ENCODE measurements around the gene PHB1. TPM values are rescaled to one million over a fixed set of nuclear protein-coding genes. Genes with fewer than 3 reads are reported as not detected.

PHB1 gene
- 100 to 1,000 TPM; 122 to 241 (median 136) TPM for polyA plus RNA-seq (ENCODE audit: low read depth in 6 of 6)

- Mint-ChIP-seq H3K4me1 (peaks cover 15 to 28% (median 19%) of the 10 kb centered on the region in 3 donors), H3K27ac (peak within 1 kb of the TSS; percentile 76 to 96 (median 92)), H3K4me3 (peak within 1 kb of the TSS; percentile 89 to 99 (median 96)), H3K27me3 (no peaks in the 10 kb centered on the region), H3K36me3 (peaks cover 19 to 20% of the 10 kb centered on the region in 2 donors), H3K9me3 (no peaks in the 10 kb centered on the region)
- ATAC-seq (ENCODE audit: low read depth in 2 of 2) (peak; percentile 96 to 98), DNase-seq (peak; percentile 89)
Observed at GRCh38 chr17:49414622-49415350, at the start of gene PHB1. Gene PHB1, minus strand, starts transcription at chr17:49414882. Its CDS starts 1,618 bp downstream, at chr17:49413264.

DNA sequence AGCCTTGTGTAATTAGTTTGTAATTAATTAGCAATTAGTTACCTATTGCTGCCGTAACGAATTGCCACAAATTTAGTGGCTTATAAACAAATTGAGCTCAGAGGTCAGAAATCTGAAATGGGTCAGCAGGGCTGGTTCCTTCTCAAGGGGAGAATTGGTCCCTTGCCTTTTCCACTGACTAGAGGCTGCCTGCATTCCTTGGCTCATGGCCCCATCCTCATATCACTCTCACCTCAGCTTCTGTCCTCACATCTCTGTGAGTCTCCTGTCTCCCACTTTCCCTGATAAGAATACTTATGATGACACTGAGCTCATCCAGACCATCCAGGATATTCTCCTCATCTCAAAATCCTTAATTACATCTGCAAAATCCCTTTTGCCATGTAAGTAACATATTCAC lies 49.4 kb upstream of the PHB1 start:
- peaks cover 57 to 88% (median 86%) of the 10 kb centered on the region in 3 donors for H3K27me3 Mint-ChIP-seq
- H3K4me3 Mint-ChIP-seq = no peak overlapping the region
- peaks cover 12 to 24% of the 10 kb centered on the region in 2 donors for H3K36me3 Mint-ChIP-seq
- ATAC-seq (ENCODE audit: low read depth in 2 of 2) = no peak
- DNase-seq = no peak
- no peak overlapping the region for H3K27ac Mint-ChIP-seq
- H3K4me1 Mint-ChIP-seq = no peaks in the 10 kb centered on the region
- H3K9me3 Mint-ChIP-seq = peaks cover 6 to 15% (median 9%) of the 10 kb centered on the region in 7 donors

DNA sequence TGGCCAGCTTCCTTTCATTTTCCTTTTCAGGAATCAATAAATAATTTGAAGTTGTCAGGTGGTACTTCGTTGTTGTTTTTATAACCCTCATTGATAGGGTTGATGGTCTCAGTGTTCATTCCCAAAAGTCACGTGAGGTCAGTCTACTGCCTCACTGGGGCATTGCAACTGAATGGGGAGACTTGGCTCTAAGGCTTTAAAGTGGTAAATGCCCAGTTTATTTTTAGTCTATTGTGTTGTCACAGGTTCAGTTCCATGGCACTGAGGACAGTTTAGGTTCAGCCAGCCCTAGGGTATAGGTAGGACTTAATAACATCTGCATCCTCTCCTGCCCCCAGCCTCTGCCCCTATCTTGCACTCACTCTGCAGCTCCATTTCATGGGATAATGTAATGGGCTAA lies 46.9 kb upstream of the PHB1 start:
- no peak overlapping the region for H3K27ac Mint-ChIP-seq
- ATAC-seq (ENCODE audit: low read depth in 2 of 2) (no peak), DNase-seq (no peak)
- H3K9me3 Mint-ChIP-seq = peaks cover 6 to 15% (median 9%) of the 10 kb centered on the region in 7 donors
- H3K4me1 Mint-ChIP-seq = no peaks in the 10 kb centered on the region
- H3K36me3 Mint-ChIP-seq = peaks cover 12 to 24% of the 10 kb centered on the region in 2 donors
- peaks cover 58 to 83% (median 83%) of the 10 kb centered on the region in 3 donors for H3K27me3 Mint-ChIP-seq
- no peak overlapping the region for H3K4me3 Mint-ChIP-seq

DNA sequence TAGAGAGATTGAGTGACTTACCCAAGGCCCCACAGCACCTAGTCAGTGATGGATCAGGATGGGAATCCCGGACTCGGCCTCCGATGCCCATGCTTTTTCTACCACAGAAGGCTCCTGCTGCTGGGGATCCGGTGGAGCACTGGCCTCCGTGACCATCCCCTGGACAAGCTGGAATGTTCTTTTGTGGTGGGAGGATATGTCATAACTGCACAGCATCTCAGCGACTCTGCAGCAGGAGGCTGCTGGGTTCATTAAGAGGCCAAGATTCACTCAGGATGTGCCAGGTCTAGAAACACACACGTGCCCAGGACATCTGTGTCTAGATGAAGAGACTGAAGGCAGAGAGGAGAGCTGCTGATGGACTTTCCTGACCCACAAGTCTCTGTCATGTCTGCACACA lies 45.7 kb upstream of the PHB1 start:
- no peak for DNase-seq
- Mint-ChIP-seq H3K4me1 (no peaks in the 10 kb centered on the region), H3K27me3 (peaks cover 61 to 83% (median 83%) of the 10 kb centered on the region in 3 donors), H3K9me3 (peaks cover 6 to 15% (median 9%) of the 10 kb centered on the region in 7 donors), H3K27ac (no peak overlapping the region), H3K4me3 (no peak overlapping the region), H3K36me3 (peaks cover 12 to 24% of the 10 kb centered on the region in 2 donors)
- ATAC-seq (ENCODE audit: low read depth in 2 of 2) = no peak

DNA sequence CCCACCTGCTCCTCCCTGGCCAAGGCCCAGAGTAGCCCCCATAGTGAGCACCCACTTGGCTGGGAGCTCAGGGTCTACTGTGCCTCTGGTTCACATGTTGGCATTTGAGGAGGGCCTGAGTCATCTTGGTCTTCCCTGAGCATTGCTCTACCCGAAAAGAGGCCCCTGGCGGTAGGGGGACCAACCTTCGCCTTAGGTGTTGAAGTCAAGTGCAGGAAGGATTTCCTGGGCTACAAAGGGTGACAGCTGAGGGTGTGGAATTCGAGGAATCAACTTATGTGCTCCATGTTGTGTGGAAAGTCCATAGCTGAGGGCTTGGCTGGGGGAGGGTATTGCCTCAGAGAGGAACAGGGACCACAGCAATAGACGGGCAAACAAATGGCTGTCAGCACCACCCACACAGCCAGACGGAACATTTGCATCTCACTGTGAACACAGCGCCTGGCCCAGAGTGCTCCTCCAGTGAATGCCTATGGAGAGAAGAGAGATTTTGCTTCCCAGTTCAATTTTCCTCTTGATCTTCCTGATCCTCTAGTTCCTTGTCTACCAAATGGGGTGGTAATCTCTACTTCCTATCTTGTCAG lies 44.8 kb upstream of the PHB1 start:
- DNase-seq = no peak
- Mint-ChIP-seq H3K27ac (no peak overlapping the region), H3K36me3 (peaks cover 12 to 16% of the 10 kb centered on the region in 2 donors), H3K4me3 (no peak overlapping the region), H3K9me3 (peaks cover 6 to 15% (median 9%) of the 10 kb centered on the region in 7 donors), H3K27me3 (peaks cover 66 to 83% (median 82%) of the 10 kb centered on the region in 3 donors), H3K4me1 (no peaks in the 10 kb centered on the region)
- ATAC-seq (ENCODE audit: low read depth in 2 of 2) = no peak

DNA sequence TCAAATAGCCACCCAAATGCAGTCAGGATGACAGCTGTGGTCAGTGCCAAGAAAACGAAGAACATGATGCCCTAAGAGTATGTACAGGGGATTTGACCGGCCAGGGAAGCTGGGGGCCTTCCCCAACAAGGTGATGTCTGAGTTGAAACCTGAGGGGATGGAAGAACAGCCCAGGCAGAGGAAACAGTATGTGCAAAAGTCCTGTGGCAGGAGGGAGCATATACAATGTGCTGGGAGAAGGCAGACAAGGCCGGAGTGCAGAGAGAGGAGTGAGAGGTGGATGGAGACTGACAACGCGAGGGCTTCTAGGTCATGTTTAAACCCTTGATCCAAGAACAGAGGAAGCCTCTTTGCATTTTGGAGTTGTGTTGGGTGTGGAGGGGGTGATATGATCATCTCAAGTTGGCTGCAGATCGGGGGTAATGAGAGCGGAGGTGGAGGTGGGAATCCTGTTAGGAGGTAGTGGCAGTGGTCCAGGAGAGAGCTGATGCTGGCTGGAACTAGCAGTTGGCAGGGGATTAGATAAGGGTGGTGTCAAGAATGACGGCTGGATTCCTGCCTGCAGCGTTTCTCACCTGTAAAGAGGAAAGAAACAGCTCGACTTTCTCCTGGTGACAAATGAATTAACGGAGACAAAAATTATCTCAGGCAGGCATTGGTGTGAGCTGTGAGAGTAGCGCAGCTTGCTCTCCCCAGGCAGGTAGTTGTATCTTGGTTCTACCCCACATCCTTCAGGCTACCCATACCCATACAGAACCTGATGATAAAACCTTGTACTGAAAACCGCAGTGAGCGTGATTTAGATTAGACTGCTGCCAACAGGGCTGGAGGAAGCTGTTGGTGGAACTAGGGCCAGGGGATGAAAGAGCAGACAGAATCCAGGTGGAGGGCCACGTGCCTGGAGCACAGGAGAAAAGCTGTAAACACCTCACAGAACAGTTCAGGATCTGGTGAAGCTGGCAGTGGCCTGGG lies 43.2 kb upstream of the PHB1 start:
- no peaks in the 10 kb centered on the region for H3K36me3 Mint-ChIP-seq

GRCh38 chr17:49456183-49456965 lies 41.7 kb upstream of the PHB1 start:
- no peaks in the 10 kb centered on the region for H3K4me1 Mint-ChIP-seq
- DNase-seq (no peak), ATAC-seq (ENCODE audit: low read depth in 2 of 2) (no peak)
- H3K4me3 Mint-ChIP-seq = peak overlapping the region in 1 of 8 donors; percentile 31
- no peak overlapping the region for H3K27ac Mint-ChIP-seq
- H3K27me3 Mint-ChIP-seq = peaks cover 55 to 80% (median 70%) of the 10 kb centered on the region in 3 donors
- H3K36me3 Mint-ChIP-seq = no peaks in the 10 kb centered on the region
- no peaks in the 10 kb centered on the region for H3K9me3 Mint-ChIP-seq

More for the DNA sequence above, 43.2 kb upstream of the PHB1 start:
- Mint-ChIP-seq H3K9me3 (no peaks in the 10 kb centered on the region), H3K27ac (peak overlapping the region in 1 of 6 donors; percentile 29), H3K27me3 (peaks cover 59 to 82% (median 74%) of the 10 kb centered on the region in 3 donors), H3K4me3 (no peak overlapping the region), H3K4me1 (no peaks in the 10 kb centered on the region)
- ATAC-seq (ENCODE audit: low read depth in 2 of 2) = no peak
- no peak for DNase-seq

GRCh38 chr17:49455272-49455861 lies 40.7 kb upstream of the PHB1 start:
- Mint-ChIP-seq H3K4me1 (no peaks in the 10 kb centered on the region), H3K27me3 (peaks cover 46 to 74% (median 64%) of the 10 kb centered on the region in 3 donors), H3K36me3 (no peaks in the 10 kb centered on the region), H3K27ac (no peak overlapping the region), H3K4me3 (no peak overlapping the region), H3K9me3 (no peaks in the 10 kb centered on the region)
- no peak for ATAC-seq (ENCODE audit: low read depth in 2 of 2)
- DNase-seq = no peak

DNA sequence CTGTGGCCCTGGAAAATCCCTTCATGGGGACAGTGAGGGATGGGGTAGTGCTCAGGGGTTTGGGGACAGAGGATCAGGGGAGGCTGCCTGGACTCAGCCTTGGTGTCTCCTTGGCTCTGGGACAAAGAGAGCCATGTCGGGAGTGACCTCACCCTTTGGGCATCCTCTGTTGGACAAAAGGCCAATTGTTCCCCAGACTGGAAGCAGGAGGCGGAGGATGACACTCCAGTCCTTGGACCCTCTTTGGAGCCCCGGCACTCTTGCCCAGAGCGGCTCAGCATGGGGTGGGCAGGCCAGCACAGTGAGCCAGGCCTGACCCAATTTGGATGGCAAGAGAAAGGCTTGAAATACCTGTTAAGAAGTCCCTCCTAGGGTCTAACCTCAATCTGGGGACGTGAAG lies 39.4 kb upstream of the PHB1 start:
- ATAC-seq (ENCODE audit: low read depth in 2 of 2) (no peak), DNase-seq (no peak)
- Mint-ChIP-seq H3K27ac (no peak overlapping the region), H3K27me3 (peaks cover 36 to 63% (median 52%) of the 10 kb centered on the region in 3 donors), H3K4me1 (no peaks in the 10 kb centered on the region), H3K36me3 (no peaks in the 10 kb centered on the region), H3K9me3 (no peaks in the 10 kb centered on the region), H3K4me3 (no peak overlapping the region)

GRCh38 chr17:49452661-49453060 lies 38.0 kb upstream of the PHB1 start:
- no peaks in the 10 kb centered on the region for H3K4me1 Mint-ChIP-seq
- H3K9me3 Mint-ChIP-seq = no peaks in the 10 kb centered on the region
- H3K36me3 Mint-ChIP-seq = no peaks in the 10 kb centered on the region
- DNase-seq = no peak
- H3K4me3 Mint-ChIP-seq = no peak overlapping the region
- peaks cover 28 to 55% (median 41%) of the 10 kb centered on the region in 3 donors for H3K27me3 Mint-ChIP-seq
- no peak for ATAC-seq (ENCODE audit: low read depth in 2 of 2)
- H3K27ac Mint-ChIP-seq = no peak overlapping the region

- ATAC-seq (ENCODE audit: low read depth in 2 of 2) = no peak
- Mint-ChIP-seq H3K9me3 (no peaks in the 10 kb centered on the region), H3K27me3 (peaks cover 24 to 50% (median 36%) of the 10 kb centered on the region in 3 donors), H3K4me1 (no peaks in the 10 kb centered on the region), H3K36me3 (no peaks in the 10 kb centered on the region), H3K4me3 (peak overlapping the region in 1 of 8 donors; percentile 63), H3K27ac (no peak overlapping the region)
- no peak for DNase-seq
Observed at GRCh38 chr17:49452201-49452600, 37.5 kb upstream of the PHB1 start.

- H3K4me1 Mint-ChIP-seq = no peaks in the 10 kb centered on the region
- no peaks in the 10 kb centered on the region for H3K9me3 Mint-ChIP-seq
- no peak overlapping the region for H3K4me3 Mint-ChIP-seq
- no peak overlapping the region for H3K27ac Mint-ChIP-seq
- peaks cover 17 to 35% (median 28%) of the 10 kb centered on the region in 3 donors for H3K27me3 Mint-ChIP-seq
- no peak for ATAC-seq (ENCODE audit: low read depth in 2 of 2)
- no peaks in the 10 kb centered on the region for H3K36me3 Mint-ChIP-seq
- DNase-seq = no peak
Observed at GRCh38 chr17:49450735-49451134, 36.1 kb upstream of the PHB1 start.

Data from naive B cell (primary cell).